Loucy (cell line): ENCODE data around the gene GPR153.

Experiments used
- CTCF ChIP-seq: fragments of 200-600 bp; sonication (generic); conservative IDR thresholded peaks from 2 replicates; pipeline ENCODE4 v1.5.1; 2014; ENCODE audit warnings: mild to moderate bottlenecking, antibody characterized with exemption, low read length
- EZH2phosphoT487 ChIP-seq: fragments of 200-600 bp; IDR thresholded peaks from 2 replicates; pipeline ENCODE4 v1.6.1; 2018; ENCODE audit warnings: antibody characterized with exemption, mild to moderate bottlenecking, moderate library complexity, borderline replicate concordance

GRCh38 chr1:6233376-6233775 lies 27.5 kb downstream of the GPR153 start:
- TF ChIP-seq CTCF (no peak), EZH2phosphoT487 (no peak)
